Measurements from ENCODE around the gene NR2F1-AS1.

The NR2F1-AS1 gene

GRCh38 chr5:93382188-93382825, 198.7 kb downstream of the NR2F1-AS1 start:
- no peak for TF ChIP-seq Cebpa-rat (IDR thresholded peaks at IDR 0.05)
- Histone ChIP-seq H3K4me2 (peak overlapping the region in 8 of 11 experiments; percentile 9 to 46 (median 31); a peak in 11 of 22 replicates), H3K4me3 (no peak overlapping the region), H3K36me3 (no peaks in the 10 kb centered on the region), H3K4me1 (peaks cover 0 to 19% (median 9%) of the 10 kb centered on the region in 10 experiments; a peak in 14 of 20 replicates), H3K27me3 (no peaks in the 10 kb centered on the region), H3K27ac (no peak overlapping the region; a peak in 1 of 22 replicates), H3K9ac (no peak overlapping the region), H3K9me3 (replicated peaks in 1 of 11) (no peaks in the 10 kb centered on the region), H4K20me1 (no peaks in the 10 kb centered on the region)

DNA sequence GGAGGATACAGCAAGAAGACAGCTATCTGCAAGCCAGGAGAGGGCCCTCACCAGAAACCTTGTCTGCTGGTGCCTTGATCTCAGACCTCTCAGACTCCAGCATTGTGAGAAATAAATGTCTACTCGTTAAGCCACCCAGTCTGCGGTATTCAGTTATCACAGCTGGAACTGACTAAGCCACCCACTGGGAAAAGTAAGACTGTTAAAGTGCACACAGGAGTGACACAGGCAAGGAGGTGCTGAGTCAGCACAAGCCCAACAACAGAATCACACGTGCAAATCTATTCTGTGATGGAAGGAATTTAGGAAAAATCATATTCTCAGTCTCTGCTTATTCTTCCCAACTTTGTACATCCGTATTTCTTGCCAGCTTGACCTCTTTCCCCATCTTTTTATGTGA, 200.0 kb downstream of the NR2F1-AS1 start:
- no peak overlapping the region for H3K4me2 ChIP-seq
- H3K27me3 ChIP-seq, result no peaks in the 10 kb centered on the region
- H3K9me3 ChIP-seq (replicated peaks in 1 of 11), result no peaks in the 10 kb centered on the region
- H3K4me3 ChIP-seq, result no peak overlapping the region
- H3K36me3 ChIP-seq, result no peaks in the 10 kb centered on the region
- H3K27ac ChIP-seq, result no peak overlapping the region
- H3K9ac ChIP-seq, result no peak overlapping the region
- TF ChIP-seq Cebpa-rat (IDR thresholded peaks at IDR 0.05), result no peak
- no peaks in the 10 kb centered on the region for H4K20me1 ChIP-seq
- peaks cover 0 to 19% (median 9%) of the 10 kb centered on the region in 10 experiments; a peak in 14 of 20 replicates for H3K4me1 ChIP-seq

GRCh38 chr5:93378073-93378472, 202.9 kb downstream of the NR2F1-AS1 start:
- H3K4me2 ChIP-seq, result no peak overlapping the region
- H4K20me1 ChIP-seq, result no peaks in the 10 kb centered on the region
- H3K9ac ChIP-seq, result no peak overlapping the region
- H3K9me3 ChIP-seq (replicated peaks in 1 of 11), result peaks cover 0 to 12% (median 6%) of the 10 kb centered on the region in 11 experiments; a peak in 8 of 22 replicates
- no peaks in the 10 kb centered on the region for H3K36me3 ChIP-seq
- no peak overlapping the region for H3K4me3 ChIP-seq
- H3K27ac ChIP-seq, result no peak overlapping the region
- H3K27me3 ChIP-seq, result no peaks in the 10 kb centered on the region
- no peak for TF ChIP-seq Cebpa-rat (IDR thresholded peaks at IDR 0.05)
- peaks cover 0 to 18% (median 9%) of the 10 kb centered on the region in 10 experiments; a peak in 14 of 20 replicates for H3K4me1 ChIP-seq

- no peak overlapping the region for H3K4me3 ChIP-seq
- TF ChIP-seq Cebpa-rat (IDR thresholded peaks at IDR 0.05), result no peak
- H3K9ac ChIP-seq, result no peak overlapping the region
- peaks cover 0 to 12% (median 6%) of the 10 kb centered on the region in 11 experiments; a peak in 8 of 22 replicates for H3K9me3 ChIP-seq (replicated peaks in 1 of 11)
- H3K4me2 ChIP-seq, result no peak overlapping the region
- no peaks in the 10 kb centered on the region for H3K27me3 ChIP-seq
- H3K36me3 ChIP-seq, result no peaks in the 10 kb centered on the region
- no peaks in the 10 kb centered on the region for H4K20me1 ChIP-seq
- no peaks in the 10 kb centered on the region for H3K4me1 ChIP-seq
- H3K27ac ChIP-seq, result no peak overlapping the region
Measured at GRCh38 chr5:93371893-93372292, 209.1 kb downstream of the NR2F1-AS1 start.

- no peak overlapping the region for H3K9ac ChIP-seq
- peaks cover 0 to 10% (median 0%) of the 10 kb centered on the region in 11 experiments; a peak in 1 of 22 replicates for H3K27me3 ChIP-seq
- peak overlapping the region in 8 of 11 experiments; percentile 4 to 47 (median 30); a peak in 10 of 22 replicates for H3K4me2 ChIP-seq
- H3K4me3 ChIP-seq, result no peak overlapping the region
- no peaks in the 10 kb centered on the region for H3K36me3 ChIP-seq
- H3K9me3 ChIP-seq (replicated peaks in 1 of 11), result 0 out of 22 replicates have a peak, but pooled peaks cover 0 to 6% (median 0%) of the 10 kb centered on the region in 11 experiments
- peaks cover 0 to 13% (median 9%) of the 10 kb centered on the region in 10 experiments; a peak in 18 of 20 replicates for H3K4me1 ChIP-seq
- no peak for TF ChIP-seq Cebpa-rat (IDR thresholded peaks at IDR 0.05)
- no peaks in the 10 kb centered on the region for H4K20me1 ChIP-seq
- H3K27ac ChIP-seq, result no peak overlapping the region
Measured at GRCh38 chr5:93364378-93364777, 216.6 kb downstream of the NR2F1-AS1 start.

DNA sequence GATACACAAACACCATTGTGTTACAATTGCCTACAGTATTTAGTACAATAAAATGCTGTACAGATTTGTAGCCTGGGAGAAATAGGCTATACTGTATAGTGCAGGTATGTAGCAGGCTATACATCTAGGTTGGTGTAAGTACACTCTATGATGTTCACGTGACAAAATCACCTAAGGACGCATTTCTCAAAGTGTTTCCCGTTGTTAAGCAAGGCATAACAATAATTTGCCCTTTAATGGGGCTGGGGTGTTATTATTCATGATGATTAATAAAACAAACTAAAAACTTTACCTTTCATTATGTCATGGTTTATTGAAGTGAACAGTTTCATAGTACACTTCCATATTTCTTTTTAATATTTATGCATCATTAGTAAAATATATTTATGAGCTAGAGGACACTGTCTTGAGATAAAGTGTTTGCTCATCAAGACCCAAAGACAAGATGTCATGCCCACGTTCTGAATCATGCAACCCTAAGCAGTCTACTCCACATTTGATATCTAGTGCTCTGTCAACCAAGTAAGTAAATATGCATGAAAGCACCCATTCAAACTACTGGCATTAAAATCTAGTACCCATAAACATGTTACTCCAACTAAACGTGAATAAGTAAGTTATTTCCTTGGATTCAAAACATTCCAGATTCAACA, 220.5 kb downstream of the NR2F1-AS1 start:
- no peak overlapping the region for H3K9ac ChIP-seq
- H4K20me1 ChIP-seq, result no peaks in the 10 kb centered on the region
- no peak overlapping the region for H3K4me3 ChIP-seq
- 0 out of 22 replicates have a peak, but pooled peaks cover 0 to 6% (median 0%) of the 10 kb centered on the region in 11 experiments for H3K9me3 ChIP-seq (replicated peaks in 1 of 11)
- H3K36me3 ChIP-seq, result no peaks in the 10 kb centered on the region
- H3K27me3 ChIP-seq, result peaks cover 0 to 16% (median 0%) of the 10 kb centered on the region in 11 experiments; a peak in 4 of 22 replicates
- H3K27ac ChIP-seq, result no peak overlapping the region
- peaks cover 19 to 38% (median 28%) of the 10 kb centered on the region in 10 experiments for H3K4me1 ChIP-seq
- no peak overlapping the region for H3K4me2 ChIP-seq
- TF ChIP-seq Cebpa-rat (IDR thresholded peaks at IDR 0.05), result no peak

DNA sequence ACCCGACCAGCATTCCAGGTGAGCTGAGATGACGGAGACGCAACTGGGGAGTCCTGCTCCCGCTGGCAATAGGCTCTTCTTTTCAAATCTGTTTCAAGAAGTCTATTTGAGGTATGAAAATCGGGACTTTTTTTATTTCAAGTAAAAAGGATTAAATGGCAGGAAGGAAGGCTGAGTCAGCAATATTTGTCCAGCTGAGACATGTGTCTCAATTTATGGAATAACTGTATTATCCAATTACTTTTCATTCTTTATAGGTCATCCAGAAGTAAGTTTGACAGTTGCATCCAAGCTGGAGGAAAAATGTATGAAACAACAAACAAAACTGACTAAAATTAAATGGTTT, 221.1 kb downstream of the NR2F1-AS1 start:
- Histone ChIP-seq H3K27ac (no peak overlapping the region), H3K9me3 (replicated peaks in 1 of 11) (0 out of 22 replicates have a peak, but pooled peaks cover 0 to 6% (median 0%) of the 10 kb centered on the region in 11 experiments), H3K4me2 (peak overlapping the region in 5 of 11 experiments; percentile 20 to 44 (median 36); a peak in 5 of 22 replicates), H3K27me3 (peaks cover 0 to 16% (median 0%) of the 10 kb centered on the region in 11 experiments; a peak in 4 of 22 replicates), H3K9ac (no peak overlapping the region), H3K36me3 (no peaks in the 10 kb centered on the region), H4K20me1 (no peaks in the 10 kb centered on the region), H3K4me3 (no peak overlapping the region), H3K4me1 (peaks cover 20 to 40% (median 28%) of the 10 kb centered on the region in 10 experiments)
- no peak for TF ChIP-seq Cebpa-rat (IDR thresholded peaks at IDR 0.05)
